IMR-90 (cell line): ENCODE measurements around the gene MAPK11. TPM values are rescaled to one million over a fixed set of nuclear protein-coding genes. Genes with fewer than 3 reads are reported as not detected.

Experiments used
- ATAC-seq: fragments of 200-7000 bp; cut with Tn5 transposase; 2 replicates; pipeline ENCODE4 v1.9.1; 2020; ENCODE audit warnings: low read depth, mild to moderate bottlenecking, moderate library complexity
- BruUV-seq: library from RNA; stranded (reverse); fragments of 400-500 nt; replicated peaks from 2 replicates; lab custom pipeline; 2021; lab: Mats Ljungman, UMichigan
- CTCF ChIA-PET: fragments of 300-600 bp; formaldehyde crosslinking; extraction: SDS; loops from one replicate; lab custom pipeline; 2021; ENCODE audit warnings: antibody characterized with exemption; lab: Yijun Ruan, JAX
- POLR2A ChIA-PET: fragments of 300-600 bp; sonication (Branson Sonifier 250); formaldehyde crosslinking; loops from one replicate; lab custom pipeline; 2022; ENCODE audit warnings: antibody characterized with exemption; ENCODE audit not compliant: unreplicated experiment; lab: Charles Lee
- DNase-seq: peaks from one replicate; pipeline ENCODE4 v3.0.0; 2013
- H2AFZ ChIP-seq: replicated peaks from 2 replicates; pipeline ENCODE3; 2013; ENCODE audit warnings: low read length, mild to moderate bottlenecking; ENCODE audit not compliant: poor library complexity
- H2AK5ac ChIP-seq: 2 replicates; pipeline ENCODE4 v1.6.1; 2013; ENCODE audit warnings: low read depth, low read length, inconsistent platforms
- H2AK9ac ChIP-seq: replicated peaks from 2 replicates; pipeline ENCODE3; 2013; ENCODE audit warnings: mild to moderate bottlenecking, low read depth, low read length, moderate library complexity; ENCODE audit not compliant: poor library complexity
- H2BK120ac ChIP-seq: 2 replicates; pipeline ENCODE4 v1.6.1; 2013; ENCODE audit warnings: low read depth, low read length, inconsistent platforms
- H2BK15ac ChIP-seq: 3 replicates; pipeline ENCODE4 v1.6.1; 2013; ENCODE audit warnings: low read depth, low read length, inconsistent platforms
- H2BK20ac ChIP-seq: 2 replicates; pipeline ENCODE4 v1.6.1; 2013; ENCODE audit warnings: low read depth, mild to moderate bottlenecking, inconsistent platforms, low read length, moderate library complexity
- H2BK5ac ChIP-seq: 2 replicates; pipeline ENCODE4 v1.6.1; 2013; ENCODE audit warnings: mild to moderate bottlenecking, low read depth, low read length, inconsistent platforms; ENCODE audit not compliant: poor library complexity, severe bottlenecking
- H3K14ac ChIP-seq: replicated peaks from 2 replicates; pipeline ENCODE4 v1.6.1; 2013; ENCODE audit warnings: low read depth, low read length, inconsistent platforms
- H3K18ac ChIP-seq: 2 replicates; pipeline ENCODE4 v1.6.1; 2013; ENCODE audit warnings: low read depth, low read length, control low read depth
- H3K23ac ChIP-seq: 2 replicates; pipeline ENCODE4 v1.6.1; 2013; ENCODE audit warnings: low read depth, low read length, inconsistent platforms
- H3K27ac ChIP-seq: 2 replicates; pipeline ENCODE4 v1.5.1; 2013; ENCODE audit warnings: mild to moderate bottlenecking, control low read depth, low read length; ENCODE audit not compliant: insufficient read depth
- H3K27me3 ChIP-seq: 2 replicates; pipeline ENCODE4 v1.6.1; 2013; ENCODE audit warnings: low read length; ENCODE audit not compliant: control insufficient read depth, insufficient read depth
- H3K36me3 ChIP-seq: 2 replicates; pipeline ENCODE4 v1.6.1; 2013; ENCODE audit warnings: low read length, mixed read lengths; ENCODE audit not compliant: control insufficient read depth, insufficient read depth
- H3K4ac ChIP-seq: 2 replicates; pipeline ENCODE4 v1.6.1; 2013; ENCODE audit warnings: low read depth, low read length, inconsistent platforms
- H3K4me1 ChIP-seq: 2 replicates; pipeline ENCODE4 v1.6.1; 2013; ENCODE audit warnings: low read length, mixed read lengths; ENCODE audit not compliant: control insufficient read depth, insufficient read depth
- H3K4me2 ChIP-seq: 2 replicates; pipeline ENCODE4 v1.6.1; 2013; ENCODE audit warnings: low read depth, mild to moderate bottlenecking, control low read depth, low read length, moderate library complexity
- H3K4me3 ChIP-seq: 2 replicates; pipeline ENCODE4 v1.5.1; 2013; ENCODE audit warnings: low read depth, mild to moderate bottlenecking, control low read depth, low read length, moderate library complexity; ENCODE audit not compliant: insufficient read depth
- H3K56ac ChIP-seq: 2 replicates; pipeline ENCODE4 v1.6.1; 2013; ENCODE audit warnings: low read length, inconsistent platforms; ENCODE audit not compliant: insufficient read depth; ENCODE audit errors: extremely low read depth
- H3K79me1 ChIP-seq, 2 experiments: 2 replicates each; pipeline ENCODE4 v1.6.1; 2013; ENCODE audit warnings: low read length in 2 of 2, inconsistent platforms in 1 of 2, low read depth in 1 of 2
- H3K9ac ChIP-seq: 2 replicates; pipeline ENCODE4 v1.6.1; 2013; ENCODE audit warnings: low read depth, low read length, control low read depth
- H3K9me1 ChIP-seq: 2 replicates; pipeline ENCODE4 v1.6.1; 2013; ENCODE audit warnings: low read length, inconsistent platforms; ENCODE audit not compliant: insufficient read depth
- H3K9me3 ChIP-seq: 2 replicates; pipeline ENCODE4 v1.6.1; 2013; ENCODE audit warnings: low read length; ENCODE audit not compliant: control insufficient read depth, insufficient read depth
- H4K20me1 ChIP-seq: 2 replicates; pipeline ENCODE4 v1.6.1; 2013; ENCODE audit warnings: low read length, inconsistent platforms; ENCODE audit not compliant: insufficient read depth
- H4K5ac ChIP-seq: 2 replicates; pipeline ENCODE4 v1.6.1; 2013; ENCODE audit warnings: mild to moderate bottlenecking, low read depth, low read length, control low read depth
- H4K8ac ChIP-seq, 2 experiments: 2 replicates each; pipeline ENCODE4 v1.6.1; 2013; ENCODE audit warnings: low read depth in 2 of 2, low read length in 2 of 2, control low read depth in 1 of 2, inconsistent platforms in 1 of 2
- H4K91ac ChIP-seq: 2 replicates; pipeline ENCODE4 v1.6.1; 2013; ENCODE audit warnings: low read depth, low read length, inconsistent platforms; ENCODE audit not compliant: insufficient read depth
- BHLHE40 ChIP-seq: fragments of 150-350 bp; IDR thresholded peaks from 2 replicates; pipeline ENCODE4 v1.6.1; 2016; ENCODE audit warnings: mild to moderate bottlenecking, low read depth, low read length
- CEBPB ChIP-seq: IDR thresholded peaks from 2 replicates; pipeline ENCODE4 v1.6.1; 2012; ENCODE audit warnings: low read depth, low read length, improper control_type of control experiment
- CTCF ChIP-seq: conservative IDR thresholded peaks from 2 replicates; pipeline ENCODE4 v1.5.1; 2012; ENCODE audit warnings: mild to moderate bottlenecking, low read depth, low read length, improper control_type of control experiment
- MAFK ChIP-seq: IDR thresholded peaks from 2 replicates; pipeline ENCODE4 v1.6.1; 2012; ENCODE audit warnings: low read depth, low read length, improper control_type of control experiment
- MAZ ChIP-seq: IDR thresholded peaks from 2 replicates; pipeline ENCODE4 v1.6.1; 2012; ENCODE audit warnings: low read depth, mild to moderate bottlenecking, low read length, improper control_type of control experiment, moderate library complexity, borderline replicate concordance
- MXI1 ChIP-seq: IDR thresholded peaks from 2 replicates; pipeline ENCODE4 v1.6.1; 2012; ENCODE audit warnings: low read depth, mild to moderate bottlenecking, low read length, moderate library complexity, borderline replicate concordance
- NFE2L2 ChIP-seq: fragments of 150-350 bp; IDR thresholded peaks from 2 replicates; pipeline ENCODE4 v1.6.1; 2016; ENCODE audit warnings: low read depth, mild to moderate bottlenecking, low read length
- RAD21 ChIP-seq: IDR thresholded peaks from 2 replicates; pipeline ENCODE4 v1.6.1; 2012; ENCODE audit warnings: low read length, improper control_type of control experiment
- RCOR1 ChIP-seq: IDR thresholded peaks from 2 replicates; pipeline ENCODE4 v1.6.1; 2012; ENCODE audit warnings: mild to moderate bottlenecking, low read length, improper control_type of control experiment; ENCODE audit not compliant: insufficient replicate concordance
- SMC3 ChIP-seq: fragments of 150-350 bp; IDR thresholded peaks from 2 replicates; pipeline ENCODE4 v1.6.1; 2016; ENCODE audit warnings: low read depth, mild to moderate bottlenecking, antibody characterized with exemption, low read length, moderate library complexity
- USF2 ChIP-seq: fragments of 150-350 bp; IDR thresholded peaks from 2 replicates; pipeline ENCODE4 v1.6.1; 2017; ENCODE audit warnings: mild to moderate bottlenecking, antibody characterized with exemption, low read length, low read depth
- WGBS, 2 experiments: methylation state at CpG; one replicate each; pipeline versions ENCODE4 v1.1.5 to v1.1.7; 2013; ENCODE audit warnings: missing lambda C conversion rate in 2 of 2; ENCODE audit not compliant: insufficient read length in 1 of 2; ENCODE audit errors: extremely low coverage in 2 of 2; 5-methylcytosine and 5-hydroxymethylcytosine counted together
- dilution Hi-C: fragments of 300-500 bp; cut with HindIII; formaldehyde crosslinking; loops from one replicate; pipeline ENCODE4 v1.14.3; 2018; ENCODE audit warnings: low sequenced_read_pairs; ENCODE audit not compliant: unreplicated experiment
- in situ Hi-C: fragments of 300-500 bp; cut with MboI; formaldehyde crosslinking; loops from 3 replicates; pipeline ENCODE4 v1.14.3; 2019; ENCODE audit warnings: low sequenced_read_pairs, inconsistent platforms, mixed read lengths
- intact Hi-C: fragments of 100-400 bp; cut with micrococcal nuclease; formaldehyde crosslinking; loops from 2 replicates; pipeline ENCODE4 v1.10.0; 2022
- polyA plus RNA-seq, 3 experiments: library from polyadenylated mRNA; depleted of rRNA; stranded (reverse); fragments of >200 nt; gene quantifications; 2 replicates each; pipeline ENCODE4 v1.2.3, GENCODE V29; 2012; ENCODE audit warnings: low replicate concordance in 1 of 3
- total RNA-seq: library from RNA; depleted of rRNA; stranded (reverse); fragments of >200 nt; gene quantifications from 2 replicates; pipeline ENCODE4 v1.2.3, GENCODE V29; 2012

Gene MAPK11
- total and polyA plus RNA-seq, 2 of the 4 experiments (the other 2 are of a cell fraction) = 8.1 to 14.4 TPM

GRCh38 chr22:50249341-50250248 is 20.6 kb downstream of the MAPK11 start:
- peaks cover 9 to 42% of the 10 kb centered on the region in 2 experiments; a peak in 3 of 4 replicates for H3K79me1 ChIP-seq
- no peaks in the 10 kb centered on the region for H3K27me3 ChIP-seq
- H3K18ac ChIP-seq = no peak overlapping the region
- intact Hi-C loops = no loop called here
- DNase-seq = no peak
- ChIA-PET CTCF (no interaction called here), POLR2A (no interaction called here)
- ATAC-seq = no peak
- no peak overlapping the region for H3K14ac ChIP-seq
- H4K20me1 ChIP-seq = peaks cover 21% of the 10 kb centered on the region
- H2BK5ac ChIP-seq = peak overlapping the region; percentile 6
- peak overlapping the region; percentile 64 for H3K4me2 ChIP-seq
- peak overlapping the region; percentile 82; the same call in 1 of the 2 replicates for H3K9ac ChIP-seq
- no peak overlapping the region for H4K8ac ChIP-seq
- H2AK9ac ChIP-seq = peak overlapping the region; percentile 55
- H3K56ac ChIP-seq = no peak overlapping the region
- no peak overlapping the region for H2BK15ac ChIP-seq
- no peak overlapping the region for H2BK120ac ChIP-seq
- no TSS peak for BruUV-seq
- dilution Hi-C loops = no loop called here
- TF ChIP-seq CTCF (no peak), USF2 (no peak), CEBPB (no peak), BHLHE40 (no peak), MAZ (no peak), SMC3 (no peak), MAFK (no peak), MXI1 (no peak), RCOR1 (no peak), RAD21 (no peak), NFE2L2 (no peak)
- H4K91ac ChIP-seq = no peak overlapping the region
- H3K9me3 ChIP-seq = no peaks in the 10 kb centered on the region
- peaks cover 15% of the 10 kb centered on the region for H3K4me1 ChIP-seq
- peaks cover 32% of the 10 kb centered on the region for H3K36me3 ChIP-seq
- H4K5ac ChIP-seq = no peak overlapping the region
- 0 out of 2 replicates have a peak, but pooled peaks cover 3% of the 10 kb centered on the region for H3K9me1 ChIP-seq
- 88% methylated on average over 23 of the region's 32 CpGs; no CpG with 5 or more reads in 1 of the 2 experiments for WGBS, 2 experiments
- H3K27ac ChIP-seq = peak overlapping the region; percentile 28; the same call in 1 of the 2 replicates
- no peak overlapping the region for H2BK20ac ChIP-seq
- in situ Hi-C loops = loop anchor here (5.0 kb wide), 1 partner anchor 78 kb away; the partner anchor contains the start of gene DENND6B
- peak overlapping the region; percentile 56 for H2AFZ ChIP-seq
- no peak overlapping the region for H3K4me3 ChIP-seq
- H3K4ac ChIP-seq = 0 out of 2 replicates have a peak overlapping the region, but pooled peaks have one; percentile 7
- no peak overlapping the region for H3K23ac ChIP-seq
- peak overlapping the region; percentile 77 for H2AK5ac ChIP-seq
